ENCODE results near the gene BCL7A. TPM values are rescaled to one million over a fixed set of nuclear protein-coding genes. Genes with fewer than 3 reads are reported as not detected.

BCL7A gene
- total RNA-seq, 2 donors from 2014 or later = 6.4 to 12.2 TPM

DNA sequence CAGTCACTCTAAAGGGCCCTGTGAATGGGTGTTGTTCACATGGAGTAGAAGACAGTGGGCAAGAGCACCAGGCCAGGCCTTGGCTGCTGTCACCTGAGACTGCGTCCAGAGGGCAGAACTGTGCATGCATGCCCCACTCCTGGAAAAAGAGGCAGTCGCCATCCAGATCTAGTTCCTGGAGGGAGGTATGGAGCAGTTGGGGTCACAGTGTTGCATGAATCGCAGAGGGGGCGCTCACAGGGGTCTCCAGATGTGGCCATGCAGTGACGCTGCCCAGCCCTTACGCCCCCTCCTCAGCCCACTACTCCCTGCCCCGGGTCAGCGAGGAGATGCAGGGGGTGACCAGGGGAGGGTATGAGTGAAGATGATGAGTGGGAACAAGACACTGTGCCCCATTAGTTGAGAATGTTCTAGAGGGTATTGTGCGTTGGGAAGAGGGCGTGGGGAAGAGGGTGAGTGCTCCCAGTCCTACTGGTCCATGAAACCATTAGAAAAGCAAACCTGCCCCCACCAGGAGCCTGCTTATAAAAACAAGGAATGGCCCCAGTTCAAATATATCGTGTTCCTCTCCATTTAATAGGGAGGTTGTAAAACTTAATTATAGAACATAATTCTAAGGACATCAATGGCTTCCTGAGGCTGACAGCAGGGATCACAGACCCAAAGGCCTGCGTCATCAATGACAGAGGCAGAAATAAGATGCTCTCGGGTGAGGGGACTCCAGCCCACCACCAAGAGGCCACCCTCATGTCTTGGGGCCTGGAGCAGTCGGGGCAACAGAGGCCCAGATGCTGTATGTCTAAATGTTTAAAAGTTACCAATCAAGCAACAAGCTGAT, 32.2 kb upstream of the BCL7A start:
- Mint-ChIP-seq H3K27me3 (ENCODE audit: low read depth) (no peaks in the 10 kb centered on the region), H3K27ac (no peak overlapping the region), H3K4me3 (no peak overlapping the region), H3K36me3 (ENCODE audit: insufficient read depth in 2 of 2) (no peaks in the 10 kb centered on the region), H3K9me3 (no peaks in the 10 kb centered on the region), H3K4me1 (ENCODE audit: low read depth) (peaks cover 25% of the 10 kb centered on the region)
- DNase-seq = no peak
- no peak for ATAC-seq (replicated peaks in 1 of 2)

DNA sequence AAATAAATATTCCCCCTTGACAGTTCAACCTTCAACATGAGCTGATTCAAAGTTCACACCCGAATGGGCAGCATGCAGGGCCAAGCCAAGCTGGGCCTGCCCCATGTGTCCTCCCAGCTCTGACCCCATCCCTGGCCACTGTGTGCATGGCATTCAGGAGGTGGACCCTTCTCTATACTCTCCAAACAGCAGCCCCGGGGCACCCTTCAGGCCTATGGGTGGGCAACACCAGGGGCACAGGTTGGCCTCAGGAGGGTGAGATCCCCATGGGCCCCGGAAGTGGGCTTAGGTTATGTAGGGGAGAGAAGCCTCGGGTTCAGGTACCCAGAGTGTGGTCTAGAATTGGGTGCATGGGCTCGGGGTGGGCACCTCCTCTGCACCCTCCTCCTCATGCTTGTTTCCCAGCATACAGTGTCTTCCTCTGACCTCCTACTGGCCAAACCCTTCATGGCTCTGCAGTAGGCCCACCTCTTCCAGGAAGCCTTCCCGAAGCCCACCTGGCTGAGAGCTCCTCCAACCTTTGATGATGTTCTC, 31.5 kb upstream of the BCL7A start:
- peaks cover 25% of the 10 kb centered on the region for H3K4me1 Mint-ChIP-seq (ENCODE audit: low read depth)
- DNase-seq (no peak), ATAC-seq (replicated peaks in 1 of 2) (no peak)
- H3K9me3 Mint-ChIP-seq = no peaks in the 10 kb centered on the region
- no peak overlapping the region for H3K27ac Mint-ChIP-seq
- no peaks in the 10 kb centered on the region for H3K36me3 Mint-ChIP-seq (ENCODE audit: insufficient read depth in 2 of 2)
- H3K4me3 Mint-ChIP-seq = no peak overlapping the region
- no peaks in the 10 kb centered on the region for H3K27me3 Mint-ChIP-seq (ENCODE audit: low read depth)

- DNase-seq (peak; percentile 68 to 74), ATAC-seq (replicated peaks in 1 of 2) (peak; percentile 73 to 74)
- H3K4me1 Mint-ChIP-seq (ENCODE audit: low read depth) = peaks cover 25% of the 10 kb centered on the region
- peak overlapping the region; percentile 78 to 83 for H3K4me3 Mint-ChIP-seq
- H3K9me3 Mint-ChIP-seq = no peaks in the 10 kb centered on the region
- peak overlapping the region; percentile 47 for H3K27ac Mint-ChIP-seq
- H3K36me3 Mint-ChIP-seq (ENCODE audit: insufficient read depth in 2 of 2) = no peaks in the 10 kb centered on the region
- no peaks in the 10 kb centered on the region for H3K27me3 Mint-ChIP-seq (ENCODE audit: low read depth)
These were observed 30.7 kb upstream of the BCL7A start for GRCh38 chr12:121990692-121991603.

- no peaks in the 10 kb centered on the region for H3K36me3 Mint-ChIP-seq (ENCODE audit: insufficient read depth in 2 of 2)
- peaks cover 9% of the 10 kb centered on the region for H3K27me3 Mint-ChIP-seq (ENCODE audit: low read depth)
- peak overlapping the region; percentile 78 to 83 for H3K4me3 Mint-ChIP-seq
- peak; percentile 68 to 83 for DNase-seq
- H3K27ac Mint-ChIP-seq = peak overlapping the region; percentile 78
- ATAC-seq (replicated peaks in 1 of 2) = peak; percentile 95 to 97
- H3K4me1 Mint-ChIP-seq (ENCODE audit: low read depth) = peaks cover 32% of the 10 kb centered on the region
- no peaks in the 10 kb centered on the region for H3K9me3 Mint-ChIP-seq
These were observed 29.4 kb upstream of the BCL7A start for GRCh38 chr12:121992059-121992879.

DNA sequence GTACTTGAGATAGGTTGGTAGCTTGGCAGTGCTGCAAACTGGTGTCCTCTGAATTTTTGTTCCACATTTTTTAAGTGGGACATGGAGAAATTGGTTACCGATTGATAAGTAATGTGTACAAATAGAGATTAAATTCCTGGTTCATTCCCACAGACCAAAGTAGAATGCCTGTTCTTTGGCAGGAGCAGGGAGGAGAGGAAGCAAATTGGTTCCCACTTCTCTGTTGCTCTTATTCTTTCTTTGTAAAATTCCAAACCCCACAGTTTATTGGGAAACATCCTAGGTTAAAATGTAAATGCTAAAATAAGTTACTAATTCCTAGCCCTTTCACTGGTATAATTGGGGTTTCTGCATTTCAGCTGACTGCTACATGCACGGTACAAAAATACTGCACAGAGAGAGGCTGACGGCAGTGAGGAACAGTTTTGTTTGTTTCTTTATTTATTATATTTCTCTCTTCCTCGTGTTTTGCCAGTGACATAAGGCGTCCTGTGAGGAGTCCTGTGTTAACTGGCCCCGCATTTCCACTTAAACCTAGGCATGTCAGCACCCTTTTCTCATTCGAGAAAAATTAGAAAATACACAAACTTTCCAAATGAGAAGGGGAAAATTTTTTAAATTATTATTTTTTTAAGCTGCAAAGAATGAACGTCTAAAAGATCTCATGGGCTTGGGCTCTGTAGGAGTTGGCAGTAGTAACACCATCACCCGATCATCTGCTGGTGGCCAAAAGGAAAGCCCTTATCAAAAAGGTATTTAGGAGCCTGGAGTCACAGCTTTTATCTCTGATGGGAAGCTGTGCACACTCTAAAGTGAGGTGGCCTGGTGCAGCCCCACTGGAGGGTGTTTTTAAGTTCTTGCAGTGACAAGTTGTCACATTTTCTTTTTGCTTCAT, 25.4 kb upstream of the BCL7A start:
- ATAC-seq (replicated peaks in 1 of 2) (no peak), DNase-seq (no peak)
- H3K9me3 Mint-ChIP-seq = no peaks in the 10 kb centered on the region
- peaks cover 13% of the 10 kb centered on the region for H3K27me3 Mint-ChIP-seq (ENCODE audit: low read depth)
- no peak overlapping the region for H3K4me3 Mint-ChIP-seq
- no peak overlapping the region for H3K27ac Mint-ChIP-seq
- peaks cover 1 to 4% of the 10 kb centered on the region in 2 donors for H3K36me3 Mint-ChIP-seq (ENCODE audit: insufficient read depth in 2 of 2)
- peaks cover 22% of the 10 kb centered on the region for H3K4me1 Mint-ChIP-seq (ENCODE audit: low read depth)

DNA sequence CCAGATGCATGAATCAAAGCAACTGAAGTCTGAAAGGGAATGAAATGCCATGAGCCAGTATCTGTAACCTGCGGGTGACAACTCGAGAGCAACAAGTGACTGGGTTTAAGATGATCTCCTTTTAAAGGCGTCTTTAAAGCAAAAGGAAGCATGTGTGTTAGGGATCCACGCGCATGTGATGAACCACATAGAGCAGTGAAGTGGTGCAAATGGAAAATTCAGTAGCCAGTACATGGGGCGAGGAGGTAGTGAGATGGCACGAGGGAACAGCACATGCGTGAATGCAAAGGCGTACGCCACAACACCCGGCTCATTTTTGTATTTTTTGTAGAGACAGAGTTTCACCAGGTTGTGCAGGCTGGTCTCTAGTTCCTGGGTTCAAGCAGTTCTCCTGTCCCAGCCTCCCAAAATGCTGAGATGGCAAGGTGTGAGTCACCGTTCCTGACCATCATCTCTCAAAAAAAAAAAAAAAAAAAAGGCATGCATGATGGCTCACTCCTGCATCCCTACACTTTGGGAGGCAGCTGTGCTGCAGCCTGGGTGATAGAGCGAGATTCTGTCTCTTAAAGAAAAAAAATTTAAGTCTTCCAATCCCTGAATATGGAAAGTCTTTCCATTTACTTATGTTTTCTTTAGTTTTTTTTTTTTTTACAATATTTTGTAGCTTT, 24.6 kb upstream of the BCL7A start:
- Mint-ChIP-seq H3K4me1 (ENCODE audit: low read depth) (peaks cover 14% of the 10 kb centered on the region), H3K36me3 (ENCODE audit: insufficient read depth in 2 of 2) (peaks cover 1 to 4% of the 10 kb centered on the region in 2 donors), H3K4me3 (no peak overlapping the region), H3K27ac (no peak overlapping the region), H3K27me3 (ENCODE audit: low read depth) (peaks cover 13% of the 10 kb centered on the region), H3K9me3 (no peaks in the 10 kb centered on the region)
- ATAC-seq (replicated peaks in 1 of 2) (no peak), DNase-seq (no peak)

DNA sequence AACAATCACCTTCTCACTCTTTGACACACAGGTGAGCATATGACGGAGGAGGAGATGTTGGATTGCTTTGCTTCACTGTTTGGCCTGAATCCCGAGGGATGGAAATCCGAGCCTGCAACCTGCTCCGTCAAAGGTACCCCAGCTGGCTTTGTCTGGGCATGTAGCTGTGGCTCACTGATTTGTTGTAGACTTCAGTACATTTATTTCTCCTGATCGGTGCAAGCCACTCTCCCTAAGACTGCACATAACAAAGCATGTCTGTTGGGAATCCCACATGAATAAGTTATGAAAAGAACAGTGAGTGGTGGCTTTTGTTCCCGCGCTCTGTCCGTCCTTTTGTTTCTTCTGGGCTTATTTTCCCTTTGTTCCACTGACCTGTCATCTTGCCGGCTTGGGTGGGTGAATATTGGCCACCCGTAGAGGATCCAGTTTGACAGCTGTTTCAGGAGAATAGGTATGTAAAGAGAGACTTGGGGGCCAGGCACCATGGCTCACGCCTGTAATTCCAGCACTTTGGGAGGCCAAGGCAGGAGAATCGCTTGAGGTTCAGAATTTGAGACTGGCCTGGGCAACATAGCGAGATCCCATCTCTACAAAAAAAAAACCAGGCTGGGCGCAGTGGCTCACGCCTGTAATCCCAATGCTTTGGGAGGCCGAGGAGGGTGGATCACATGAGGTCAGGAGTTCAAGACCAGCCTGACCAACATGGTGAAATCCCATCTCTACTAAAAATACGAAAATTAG, 20.0 kb upstream of the BCL7A start:
- Mint-ChIP-seq H3K4me3 (no peak overlapping the region), H3K27ac (no peak overlapping the region), H3K9me3 (no peaks in the 10 kb centered on the region), H3K27me3 (ENCODE audit: low read depth) (peaks cover 27% of the 10 kb centered on the region), H3K4me1 (ENCODE audit: low read depth) (peaks cover 30% of the 10 kb centered on the region), H3K36me3 (ENCODE audit: insufficient read depth in 2 of 2) (peaks cover 1 to 4% of the 10 kb centered on the region in 2 donors)
- no peak for DNase-seq
- no peak for ATAC-seq (replicated peaks in 1 of 2)

GRCh38 chr12:122003651-122004611, 17.8 kb upstream of the BCL7A start:
- no peak overlapping the region for H3K27ac Mint-ChIP-seq
- H3K4me3 Mint-ChIP-seq = peak overlapping the region in 1 of 2 donors; percentile 24
- DNase-seq (no peak), ATAC-seq (replicated peaks in 1 of 2) (peak; percentile 62 to 73)
- H3K36me3 Mint-ChIP-seq (ENCODE audit: insufficient read depth in 2 of 2) = peaks cover 1 to 4% of the 10 kb centered on the region in 2 donors
- H3K9me3 Mint-ChIP-seq = no peaks in the 10 kb centered on the region
- peaks cover 31% of the 10 kb centered on the region for H3K27me3 Mint-ChIP-seq (ENCODE audit: low read depth)
- H3K4me1 Mint-ChIP-seq (ENCODE audit: low read depth) = peaks cover 30% of the 10 kb centered on the region

DNA sequence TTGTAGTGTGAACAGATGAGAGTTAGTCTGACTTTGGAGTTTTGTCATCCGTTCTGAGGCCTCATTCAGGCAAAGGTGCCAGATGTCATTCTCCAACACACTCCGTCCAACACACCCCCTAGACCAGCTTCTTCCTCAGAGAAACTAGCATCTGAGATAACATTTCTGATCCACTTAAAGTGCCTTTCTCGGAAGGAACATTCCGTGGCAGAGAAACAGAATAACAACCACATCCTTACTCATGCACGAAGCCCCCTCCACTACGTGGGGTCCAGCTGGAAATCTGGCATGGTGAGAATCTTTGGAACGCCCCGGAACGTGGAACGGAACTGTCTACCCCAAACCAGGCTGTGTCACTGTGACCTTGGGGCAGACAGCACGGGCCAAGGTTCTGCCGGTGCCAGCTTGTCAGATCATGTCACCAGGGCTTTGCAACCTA, 17.0 kb upstream of the BCL7A start:
- Mint-ChIP-seq H3K9me3 (no peaks in the 10 kb centered on the region), H3K4me1 (ENCODE audit: low read depth) (peaks cover 30% of the 10 kb centered on the region), H3K27ac (no peak overlapping the region), H3K36me3 (ENCODE audit: insufficient read depth in 2 of 2) (peaks cover 0 to 2% of the 10 kb centered on the region in 2 donors), H3K27me3 (ENCODE audit: low read depth) (peaks cover 30% of the 10 kb centered on the region), H3K4me3 (no peak overlapping the region)
- DNase-seq (no peak), ATAC-seq (replicated peaks in 1 of 2) (peak; percentile 21 to 48)

GRCh38 chr12:122005252-122005776, 16.4 kb upstream of the BCL7A start:
- Mint-ChIP-seq H3K9me3 (no peaks in the 10 kb centered on the region), H3K36me3 (ENCODE audit: insufficient read depth in 2 of 2) (no peaks in the 10 kb centered on the region), H3K27me3 (ENCODE audit: low read depth) (peaks cover 27% of the 10 kb centered on the region), H3K4me1 (ENCODE audit: low read depth) (peaks cover 30% of the 10 kb centered on the region), H3K27ac (no peak overlapping the region), H3K4me3 (no peak overlapping the region)
- ATAC-seq (replicated peaks in 1 of 2) (no peak), DNase-seq (no peak)
